ENCODE results near the gene ADGRG2.
"Not testable (repeated sequence)": the region's sequence is repeated elsewhere in the genome, so short reads cannot be mapped to it uniquely, and the experiment has no call there.

Gene ADGRG2

GRCh38 chrX:19085666-19086065, 36.6 kb downstream of the ADGRG2 start:
- Mint-ChIP-seq H3K4me1 (no peaks in the 10 kb centered on the region), H3K27ac (no peak overlapping the region)

GRCh38 chrX:19075754-19076153, 46.5 kb downstream of the ADGRG2 start:
- no peak overlapping the region for H3K27ac Mint-ChIP-seq
- TF ChIP-seq, protein P1, sequence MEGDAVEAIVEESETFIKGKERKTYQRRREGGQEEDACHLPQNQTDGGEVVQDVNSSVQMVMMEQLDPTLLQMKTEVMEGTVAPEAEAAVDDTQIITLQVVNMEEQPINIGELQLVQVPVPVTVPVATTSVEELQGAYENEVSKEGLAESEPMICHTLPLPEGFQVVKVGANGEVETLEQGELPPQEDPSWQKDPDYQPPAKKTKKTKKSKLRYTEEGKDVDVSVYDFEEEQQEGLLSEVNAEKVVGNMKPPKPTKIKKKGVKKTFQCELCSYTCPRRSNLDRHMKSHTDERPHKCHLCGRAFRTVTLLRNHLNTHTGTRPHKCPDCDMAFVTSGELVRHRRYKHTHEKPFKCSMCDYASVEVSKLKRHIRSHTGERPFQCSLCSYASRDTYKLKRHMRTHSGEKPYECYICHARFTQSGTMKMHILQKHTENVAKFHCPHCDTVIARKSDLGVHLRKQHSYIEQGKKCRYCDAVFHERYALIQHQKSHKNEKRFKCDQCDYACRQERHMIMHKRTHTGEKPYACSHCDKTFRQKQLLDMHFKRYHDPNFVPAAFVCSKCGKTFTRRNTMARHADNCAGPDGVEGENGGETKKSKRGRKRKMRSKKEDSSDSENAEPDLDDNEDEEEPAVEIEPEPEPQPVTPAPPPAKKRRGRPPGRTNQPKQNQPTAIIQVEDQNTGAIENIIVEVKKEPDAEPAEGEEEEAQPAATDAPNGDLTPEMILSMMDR (IDR thresholded peaks at IDR 0.05; ENCODE audit: unreplicated experiment in 3 of 3), result no peak
- H3K4me3 Mint-ChIP-seq, result no peak overlapping the region
- peaks cover 10% of the 10 kb centered on the region for H3K9me3 Mint-ChIP-seq
- H3K27me3 Mint-ChIP-seq (ENCODE audit: low read depth), result no peaks in the 10 kb centered on the region
- no peaks in the 10 kb centered on the region for H3K4me1 Mint-ChIP-seq
- no peaks in the 10 kb centered on the region for H3K36me3 Mint-ChIP-seq (ENCODE audit: low read depth)

More at GRCh38 chrX:19085666-19086065, 36.6 kb downstream of the ADGRG2 start:
- Mint-ChIP-seq H3K4me3 (no peak overlapping the region), H3K27me3 (ENCODE audit: low read depth) (no peaks in the 10 kb centered on the region), H3K9me3 (peaks cover 25% of the 10 kb centered on the region), H3K36me3 (ENCODE audit: low read depth) (no peaks in the 10 kb centered on the region)
- TF ChIP-seq, protein P1 (IDR thresholded peaks at IDR 0.05; ENCODE audit: unreplicated experiment in 3 of 3), result no peak

DNA sequence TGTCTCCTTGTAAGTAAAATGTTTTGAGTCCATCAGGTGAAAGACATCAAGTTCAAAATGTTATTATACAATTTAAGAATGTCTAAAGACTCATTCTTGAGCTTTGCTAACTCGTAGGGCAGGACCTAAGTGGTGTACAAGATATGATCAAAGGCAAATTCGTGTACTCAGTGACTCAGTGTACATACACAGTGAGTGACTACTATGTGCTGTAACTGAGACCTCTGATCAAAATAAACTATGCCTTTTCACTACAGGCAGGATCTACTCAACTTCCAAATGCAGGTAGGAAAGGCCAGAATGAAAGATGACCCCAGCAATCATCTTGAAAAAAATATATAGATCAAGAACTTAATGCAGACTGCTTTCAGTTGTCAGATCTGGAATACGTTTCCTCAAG, 49.9 kb downstream of the ADGRG2 start:
- Mint-ChIP-seq H3K9me3 (peaks cover 9% of the 10 kb centered on the region), H3K4me1 (no peaks in the 10 kb centered on the region), H3K36me3 (ENCODE audit: low read depth) (no peaks in the 10 kb centered on the region), H3K4me3 (no peak overlapping the region), H3K27me3 (ENCODE audit: low read depth) (no peaks in the 10 kb centered on the region), H3K27ac (no peak overlapping the region)
- TF ChIP-seq, protein P1 (IDR thresholded peaks at IDR 0.05; ENCODE audit: unreplicated experiment in 3 of 3), result no peak

GRCh38 chrX:19070555-19070994, 51.7 kb downstream of the ADGRG2 start:
- Mint-ChIP-seq H3K27ac (no peak overlapping the region), H3K36me3 (ENCODE audit: low read depth) (no peaks in the 10 kb centered on the region), H3K4me3 (no peak overlapping the region), H3K27me3 (ENCODE audit: low read depth) (no peaks in the 10 kb centered on the region), H3K4me1 (no peaks in the 10 kb centered on the region), H3K9me3 (peaks cover 8% of the 10 kb centered on the region)
- TF ChIP-seq, protein P1 (IDR thresholded peaks at IDR 0.05; ENCODE audit: unreplicated experiment in 3 of 3), result no peak

DNA sequence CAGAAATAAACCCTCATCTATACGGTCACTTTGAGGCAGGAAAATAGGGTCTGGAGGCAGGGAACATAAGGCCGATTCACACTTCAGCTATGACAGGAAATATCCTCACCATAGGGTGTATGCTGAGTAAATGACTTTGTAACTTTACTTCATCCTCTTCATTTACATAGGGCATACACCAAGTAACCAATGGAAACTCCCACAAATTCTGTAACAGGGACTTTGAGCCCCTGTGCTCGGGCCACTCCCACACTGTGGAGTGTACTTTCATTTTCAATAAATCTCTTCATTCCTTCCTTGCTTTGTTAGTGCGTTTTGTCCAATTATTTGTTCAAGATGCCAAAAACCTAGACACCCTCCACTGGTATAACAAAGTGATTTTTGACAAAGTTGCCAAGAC, 55.3 kb downstream of the ADGRG2 start:
- H3K27me3 Mint-ChIP-seq (ENCODE audit: low read depth); H3K4me3 Mint-ChIP-seq; H3K4me1 Mint-ChIP-seq; H3K36me3 Mint-ChIP-seq (ENCODE audit: low read depth); H3K27ac Mint-ChIP-seq: not testable (repeated sequence)
- H3K9me3 Mint-ChIP-seq, result peaks cover 11% of the 10 kb centered on the region

- Mint-ChIP-seq H3K27ac (no peak overlapping the region), H3K27me3 (ENCODE audit: low read depth) (no peaks in the 10 kb centered on the region), H3K4me3 (no peak overlapping the region), H3K9me3 (peaks cover 11% of the 10 kb centered on the region), H3K4me1 (no peaks in the 10 kb centered on the region), H3K36me3 (ENCODE audit: low read depth) (no peaks in the 10 kb centered on the region)
- TF ChIP-seq, protein P1 (IDR thresholded peaks at IDR 0.05; ENCODE audit: unreplicated experiment in 3 of 3), result no peak
Observed at GRCh38 chrX:19065535-19065934, 56.7 kb downstream of the ADGRG2 start.
